CD14-positive monocyte (primary cell): Measurements from ENCODE around the gene CAMK1. TPM values are rescaled to one million over a fixed set of nuclear protein-coding genes. Genes with fewer than 3 reads are reported as not detected.

Experiments
- DNase-seq, 3 donors: peaks; one replicate each; pipeline ENCODE4 v3.0.0-alpha.2; 2011 to 2022
- H2AFZ ChIP-seq: 2 replicates; pipeline ENCODE4 v1.6.0; 2012; ENCODE audit warnings: mild to moderate bottlenecking, low read depth, low read length, inconsistent platforms; ENCODE audit not compliant: insufficient read depth, poor library complexity, severe bottlenecking
- H3K27ac ChIP-seq, 2 donors: 1 replicate in 1 of 2; 2 replicates in 1 of 2; pipeline ENCODE4 v1.5.1; 2012 to 2013; ENCODE audit warnings: low read length in 2 of 2, control low read depth in 1 of 2, inconsistent platforms in 1 of 2, low read depth in 1 of 2, mild to moderate bottlenecking in 1 of 2
- H3K27me3 ChIP-seq, 2 donors: one replicate each; pipeline versions ENCODE4 v1.6.0 to v1.6.1; 2011 to 2013; ENCODE audit warnings: low read length in 2 of 2; ENCODE audit not compliant: control insufficient read depth in 2 of 2, insufficient read depth in 2 of 2
- H3K36me3 ChIP-seq, 2 donors: replicated peaks in 1 of 2; 1 replicate in 1 of 2; 2 replicates in 1 of 2; pipeline versions ENCODE4 v1.5.1 to v1.6.1; 2012 to 2013; ENCODE audit warnings: low read length in 2 of 2, control low read depth in 1 of 2, inconsistent platforms in 1 of 2, mild to moderate bottlenecking in 1 of 2; ENCODE audit not compliant: insufficient read depth in 2 of 2, control insufficient read depth in 1 of 2
- H3K4me1 ChIP-seq, 2 donors: 1 replicate in 1 of 2; 2 replicates in 1 of 2; pipeline versions ENCODE4 v1.5.1 to v1.6.1; 2012 to 2013; ENCODE audit warnings: low read length in 2 of 2, control low read depth in 1 of 2, inconsistent platforms in 1 of 2, mild to moderate bottlenecking in 1 of 2, moderate library complexity in 1 of 2; ENCODE audit not compliant: insufficient read depth in 2 of 2, control insufficient read depth in 1 of 2
- H3K4me2 ChIP-seq: replicated peaks from 2 replicates; pipeline ENCODE3; 2012; ENCODE audit warnings: low read length, moderate library complexity, mild to moderate bottlenecking; ENCODE audit not compliant: poor library complexity, severe bottlenecking; ENCODE audit errors: extremely low read depth
- H3K4me3 ChIP-seq, 3 experiments: fragments of 200-600 bp in 1 of 3; sonication (generic) in 1 of 3; replicated peaks in 1 of 3; 1 replicate in 2 of 3; 2 replicates in 1 of 3; pipeline ENCODE4 v1.5.1; 2011 to 2013; ENCODE audit warnings: low read length in 3 of 3, mild to moderate bottlenecking in 3 of 3, control low read depth in 2 of 3, low read depth in 2 of 3, inconsistent platforms in 1 of 3, moderate library complexity in 1 of 3
- H3K79me2 ChIP-seq: 2 replicates; pipeline ENCODE4 v1.6.0; 2012; ENCODE audit warnings: mild to moderate bottlenecking, control low read depth, inconsistent platforms, low read length, moderate library complexity; ENCODE audit not compliant: insufficient read depth
- H3K9ac ChIP-seq: 2 replicates; pipeline ENCODE4 v1.6.0; 2017; ENCODE audit warnings: low read length, mild to moderate bottlenecking; ENCODE audit not compliant: insufficient read depth, poor library complexity, severe bottlenecking
- H3K9me3 ChIP-seq, 2 donors: replicated peaks in 1 of 2; 1 replicate in 1 of 2; 2 replicates in 1 of 2; pipeline versions ENCODE4 v1.5.1 to v1.6.1; 2012 to 2013; ENCODE audit warnings: low read length in 2 of 2, control low read depth in 1 of 2; ENCODE audit not compliant: control insufficient read depth in 1 of 2, insufficient read depth in 1 of 2
- H4K20me1 ChIP-seq: 2 replicates; pipeline ENCODE4 v1.6.0; 2012; ENCODE audit warnings: mild to moderate bottlenecking, low read length, control low read depth, moderate library complexity; ENCODE audit not compliant: insufficient read depth
- H3K27ac Mint-ChIP-seq, 7 donors: one replicate each; pipeline ENCODE4 v1.8.0; 2020; ENCODE audit warnings: mild to moderate bottlenecking in 7 of 7, mixed read lengths in 7 of 7, moderate library complexity in 6 of 7, inconsistent platforms in 2 of 7
- H3K27me3 Mint-ChIP-seq, 3 donors: one replicate each; pipeline ENCODE4 v1.8.0; 2021 to 2022; ENCODE audit warnings: low read depth in 3 of 3, mild to moderate bottlenecking in 3 of 3, mixed read lengths in 3 of 3, moderate library complexity in 3 of 3, inconsistent platforms in 1 of 3
- H3K36me3 Mint-ChIP-seq, 2 donors: one replicate each; pipeline ENCODE4 v1.8.0; 2020; ENCODE audit warnings: mixed read lengths in 2 of 2, inconsistent platforms in 1 of 2, mild to moderate bottlenecking in 1 of 2
- H3K4me1 Mint-ChIP-seq: one replicate; pipeline ENCODE4 v1.8.0; 2020; ENCODE audit warnings: mild to moderate bottlenecking, mixed read lengths
- H3K4me3 Mint-ChIP-seq, 2 donors: one replicate each; pipeline ENCODE4 v1.8.0; 2020; ENCODE audit warnings: mild to moderate bottlenecking in 2 of 2, mixed read lengths in 2 of 2, moderate library complexity in 1 of 2
- H3K9me3 Mint-ChIP-seq, 7 donors: one replicate each; pipeline ENCODE4 v1.8.0; 2020 to 2022; ENCODE audit warnings: mixed read lengths in 7 of 7, mild to moderate bottlenecking in 6 of 7, moderate library complexity in 6 of 7, inconsistent platforms in 2 of 7
- WGBS: methylation state at CpG from one replicate; pipeline ENCODE4 v1.1.5; 2013; ENCODE audit warnings: missing lambda C conversion rate; ENCODE audit not compliant: insufficient coverage; 5-methylcytosine and 5-hydroxymethylcytosine counted together
- intact Hi-C, 2 donors: fragments of 100-400 bp; cut with micrococcal nuclease; formaldehyde crosslinking; loops; one replicate each; pipeline versions ENCODE4 v1.15.0 to v1.15.1; 2023
- polyA plus RNA-seq, 3 donors: library from polyadenylated mRNA; depleted of rRNA in 1 of 3; unstranded in 2 of 3; stranded (reverse) in 1 of 3; fragments of 300-500 nt in 2 of 3; fragments of >200 nt in 1 of 3; fragmentation: Illumina TruSeq in 2 of 3; gene quantifications; 1 replicate in 2 of 3; 2 replicates in 1 of 3; pipeline ENCODE4 v1.2.3, GENCODE V29; 2012 to 2021
- TF ChIP-seq, protein P1 (sequence below): fragments of 200-600 bp; IDR thresholded peaks from one replicate; pipeline ENCODE4 v1.8.0; 2022; ENCODE audit warnings: antibody characterized with exemption, mild to moderate bottlenecking

CAMK1 gene
- polyA plus RNA-seq, 3 donors = 106 to 137 (median 118) TPM

DNA sequence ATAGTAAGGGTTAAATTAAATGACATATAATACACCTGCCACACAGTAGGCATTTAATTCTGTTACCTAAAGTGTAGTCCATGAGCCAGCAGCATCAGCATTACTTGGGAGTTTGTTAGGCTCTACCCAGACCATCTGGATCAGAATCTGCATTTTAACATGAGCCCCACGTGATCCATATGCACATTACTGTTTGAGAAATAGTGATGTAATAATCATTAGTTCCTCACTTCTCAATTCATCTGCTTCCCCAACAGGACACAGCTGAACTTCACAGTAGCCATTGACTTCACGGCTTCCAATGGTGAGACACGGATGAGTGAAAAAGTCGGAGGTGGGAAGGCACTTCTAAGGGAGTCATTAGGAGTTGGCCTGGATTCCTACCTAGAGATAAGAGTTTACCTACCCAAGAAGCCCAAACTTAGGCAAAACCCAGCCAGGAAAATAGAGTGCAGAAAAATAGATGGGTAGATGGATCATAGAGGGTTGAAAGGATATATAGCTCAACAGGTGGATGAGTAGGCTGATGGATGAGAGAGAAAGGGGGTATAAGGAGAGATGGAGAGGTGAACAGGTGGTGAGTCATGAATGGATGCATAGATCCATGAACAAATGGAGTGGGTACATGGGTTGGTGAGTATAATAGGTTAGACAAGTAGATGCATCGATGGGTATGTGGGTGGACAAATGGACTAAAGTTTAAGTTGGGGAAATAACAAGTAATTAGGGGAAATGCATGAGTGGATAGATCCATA is 52.8 kb downstream of the CAMK1 start:
- Mint-ChIP-seq H3K27ac (peak overlapping the region; percentile 2 to 93 (median 82)), H3K4me1 (peaks cover 44% of the 10 kb centered on the region), H3K36me3 (no peaks in the 10 kb centered on the region), H3K27me3 (peaks cover 0 to 2% (median 0%) of the 10 kb centered on the region in 3 donors), H3K9me3 (peaks cover 0 to 3% (median 0%) of the 10 kb centered on the region in 7 donors), H3K4me3 (peak overlapping the region in 1 of 2 donors; percentile 17)
- H2AFZ ChIP-seq = peak overlapping the region; percentile 26
- TF ChIP-seq, protein P1, sequence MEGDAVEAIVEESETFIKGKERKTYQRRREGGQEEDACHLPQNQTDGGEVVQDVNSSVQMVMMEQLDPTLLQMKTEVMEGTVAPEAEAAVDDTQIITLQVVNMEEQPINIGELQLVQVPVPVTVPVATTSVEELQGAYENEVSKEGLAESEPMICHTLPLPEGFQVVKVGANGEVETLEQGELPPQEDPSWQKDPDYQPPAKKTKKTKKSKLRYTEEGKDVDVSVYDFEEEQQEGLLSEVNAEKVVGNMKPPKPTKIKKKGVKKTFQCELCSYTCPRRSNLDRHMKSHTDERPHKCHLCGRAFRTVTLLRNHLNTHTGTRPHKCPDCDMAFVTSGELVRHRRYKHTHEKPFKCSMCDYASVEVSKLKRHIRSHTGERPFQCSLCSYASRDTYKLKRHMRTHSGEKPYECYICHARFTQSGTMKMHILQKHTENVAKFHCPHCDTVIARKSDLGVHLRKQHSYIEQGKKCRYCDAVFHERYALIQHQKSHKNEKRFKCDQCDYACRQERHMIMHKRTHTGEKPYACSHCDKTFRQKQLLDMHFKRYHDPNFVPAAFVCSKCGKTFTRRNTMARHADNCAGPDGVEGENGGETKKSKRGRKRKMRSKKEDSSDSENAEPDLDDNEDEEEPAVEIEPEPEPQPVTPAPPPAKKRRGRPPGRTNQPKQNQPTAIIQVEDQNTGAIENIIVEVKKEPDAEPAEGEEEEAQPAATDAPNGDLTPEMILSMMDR = no peak
- H3K27me3 ChIP-seq = no peaks in the 10 kb centered on the region
- peak overlapping the region; percentile 27 for H3K4me2 ChIP-seq
- H3K27ac ChIP-seq = peak overlapping the region in 1 of 2 donors; percentile 7
- peak in 2 of 3 donors; percentile 61 to 62 for DNase-seq
- no peaks in the 10 kb centered on the region for H3K9me3 ChIP-seq
- peaks cover 34 to 47% of the 10 kb centered on the region in 2 donors for H3K4me1 ChIP-seq
- WGBS = 100% methylated on average over 1 of the region's 5 CpGs
- H3K36me3 ChIP-seq = no peaks in the 10 kb centered on the region
- peak overlapping the region in 1 of 3 experiments; percentile 19 for H3K4me3 ChIP-seq
- intact Hi-C loops = loop anchor here in 1 of 2 donors (2.0 kb wide), 1 partner anchor 14 kb away; the partner anchor contains the start of gene BRPF1
- H4K20me1 ChIP-seq = no peaks in the 10 kb centered on the region
- H3K9ac ChIP-seq = no peak overlapping the region
- H3K79me2 ChIP-seq = no peaks in the 10 kb centered on the region

DNA sequence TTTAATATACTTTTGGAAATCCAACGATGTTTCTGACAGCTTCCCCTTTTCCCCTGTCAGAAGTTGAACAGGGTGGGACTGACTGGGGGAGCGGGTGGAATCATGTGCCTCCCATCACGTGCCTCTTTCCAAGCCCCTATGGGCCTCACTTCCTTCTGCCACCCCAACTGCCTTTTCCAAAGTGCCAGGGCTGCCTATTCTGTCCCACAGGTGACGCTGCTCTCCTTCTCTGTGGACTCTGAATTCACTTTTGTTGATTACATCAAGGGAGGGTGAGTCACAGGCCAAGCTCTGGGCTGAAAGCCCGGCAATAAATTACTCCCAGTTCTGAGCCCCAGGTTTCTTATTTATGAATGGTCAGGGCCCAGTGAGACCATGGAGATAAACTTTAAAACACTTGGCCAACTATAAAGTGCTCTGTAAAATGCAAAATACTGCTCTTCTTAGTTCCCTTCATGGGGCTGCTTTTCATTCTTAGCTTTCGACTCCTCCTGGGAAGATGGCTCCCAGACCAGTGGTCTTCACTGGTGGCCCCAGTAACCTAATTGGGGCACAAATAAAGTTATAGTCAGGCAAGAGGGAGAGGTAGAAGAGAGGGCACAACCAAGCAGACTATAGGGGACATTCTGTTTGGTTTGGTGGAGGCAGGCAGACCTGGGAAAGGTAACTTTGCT is 53.8 kb downstream of the CAMK1 start:
- peak; percentile 86 to 96 (median 92) for DNase-seq
- peak overlapping the region; percentile 81 to 93 (median 91) for H3K27ac Mint-ChIP-seq

More for the DNA sequence above, 53.8 kb downstream of the CAMK1 start:
- Histone ChIP-seq H4K20me1 (no peaks in the 10 kb centered on the region), H3K9me3 (no peaks in the 10 kb centered on the region), H3K4me1 (peaks cover 29 to 38% of the 10 kb centered on the region in 2 donors), H3K36me3 (no peaks in the 10 kb centered on the region), H2AFZ (peak overlapping the region; percentile 15), H3K4me2 (peak overlapping the region; percentile 51), H3K27ac (peak overlapping the region; percentile 51 to 77), H3K27me3 (no peaks in the 10 kb centered on the region), H3K79me2 (no peaks in the 10 kb centered on the region), H3K4me3 (peak overlapping the region in 1 of 3 experiments; percentile 49), H3K9ac (no peak overlapping the region)
- Mint-ChIP-seq H3K4me1 (peaks cover 37% of the 10 kb centered on the region), H3K4me3 (peak overlapping the region in 1 of 2 donors; percentile 13), H3K27me3 (peaks cover 0 to 2% (median 0%) of the 10 kb centered on the region in 3 donors), H3K36me3 (no peaks in the 10 kb centered on the region), H3K9me3 (peaks cover 0 to 3% (median 0%) of the 10 kb centered on the region in 7 donors)
- TF ChIP-seq, protein P1 = peak; percentile 88
- intact Hi-C loops = loop anchor here in 1 of 2 donors (2.0 kb wide), 1 partner anchor 15 kb away; the partner anchor contains the start of gene BRPF1
- 100% methylated on average over 1 of the region's 6 CpGs for WGBS
